ENCODE data around the gene ELP1.

ELP1 gene

DNA sequence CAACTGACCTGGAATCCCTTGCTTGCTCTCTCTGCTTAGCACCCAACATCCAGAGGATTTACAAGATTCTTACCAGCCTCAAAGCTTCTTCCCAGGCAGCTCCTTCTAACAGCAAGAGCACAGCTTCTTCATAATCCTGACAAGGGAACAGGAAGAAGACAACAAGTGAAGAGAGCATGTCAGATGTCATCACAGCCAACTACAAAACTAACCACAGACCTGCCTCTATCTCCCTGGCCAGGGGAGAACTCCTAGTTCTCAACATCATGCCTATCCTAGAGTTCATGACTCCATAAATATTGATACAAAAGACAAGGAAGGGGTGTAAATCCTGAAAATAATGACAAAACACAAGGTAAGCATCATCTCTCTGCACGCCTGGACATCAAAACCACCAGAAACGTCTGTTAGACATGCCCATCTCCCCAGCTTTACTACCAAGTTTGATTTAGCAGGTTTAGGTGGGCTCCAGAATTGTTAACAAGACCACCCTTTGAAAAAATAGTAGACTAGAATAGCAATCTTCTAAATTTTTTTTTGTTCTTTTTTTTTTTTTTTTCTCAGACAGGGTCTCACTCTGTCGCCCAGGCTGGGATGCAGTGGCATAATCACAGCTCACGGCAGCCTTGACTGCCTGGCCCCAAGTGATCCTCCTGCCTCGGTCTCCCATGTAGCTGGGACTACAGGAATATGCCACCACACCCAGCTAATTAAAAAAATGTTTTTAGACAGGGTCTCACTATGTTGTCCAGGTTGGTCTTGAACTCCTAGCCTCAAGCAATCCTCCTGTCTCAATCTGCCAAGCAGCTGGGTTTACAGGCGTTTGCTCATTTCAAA lies 51.7 kb downstream of the ELP1 start:
- no peaks in the 10 kb centered on the region for H3K27me3 Mint-ChIP-seq (ENCODE audit: low read depth)
- no peak for DNase-seq (ENCODE audit: low spot score)
- peaks cover 40% of the 10 kb centered on the region for H3K36me3 Mint-ChIP-seq (ENCODE audit: low read depth)
- peaks cover 2% of the 10 kb centered on the region for H3K4me1 Mint-ChIP-seq (ENCODE audit: low read depth)
- H3K9me3 Mint-ChIP-seq = no peaks in the 10 kb centered on the region
- no peak overlapping the region for H3K4me3 Mint-ChIP-seq
- H3K27ac Mint-ChIP-seq = no peak overlapping the region

DNA sequence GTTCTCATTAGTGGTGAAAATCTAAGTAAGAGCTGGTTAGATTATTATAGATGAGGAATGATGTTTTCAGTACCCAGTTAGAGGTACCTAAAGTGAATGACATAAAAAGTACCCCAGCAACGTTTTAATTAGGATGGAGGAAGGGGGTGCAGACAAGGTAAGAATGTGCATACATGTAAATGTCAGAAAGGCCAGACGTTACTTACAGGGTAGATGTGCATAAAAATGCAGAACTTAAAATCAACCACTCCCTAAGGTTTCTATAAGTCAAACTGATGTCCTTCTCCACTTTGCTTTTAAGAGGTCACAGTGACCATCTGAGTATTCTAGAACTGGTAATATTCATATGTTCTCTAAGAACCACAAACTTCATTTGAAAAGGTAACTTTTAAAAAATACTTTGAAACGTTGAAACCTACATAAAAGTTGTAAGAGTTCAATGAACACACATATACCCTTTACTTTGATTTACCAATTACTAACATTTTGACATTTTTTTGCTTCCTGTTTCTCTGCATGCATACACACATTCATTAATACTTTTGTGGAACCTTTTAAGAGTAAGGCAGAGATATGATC lies 53.1 kb downstream of the ELP1 start:
- Mint-ChIP-seq H3K4me3 (no peak overlapping the region), H3K27me3 (ENCODE audit: low read depth) (no peaks in the 10 kb centered on the region), H3K36me3 (ENCODE audit: low read depth) (peaks cover 40% of the 10 kb centered on the region), H3K4me1 (ENCODE audit: low read depth) (peaks cover 2% of the 10 kb centered on the region), H3K27ac (no peak overlapping the region), H3K9me3 (no peaks in the 10 kb centered on the region)
- DNase-seq (ENCODE audit: low spot score) = no peak

DNA sequence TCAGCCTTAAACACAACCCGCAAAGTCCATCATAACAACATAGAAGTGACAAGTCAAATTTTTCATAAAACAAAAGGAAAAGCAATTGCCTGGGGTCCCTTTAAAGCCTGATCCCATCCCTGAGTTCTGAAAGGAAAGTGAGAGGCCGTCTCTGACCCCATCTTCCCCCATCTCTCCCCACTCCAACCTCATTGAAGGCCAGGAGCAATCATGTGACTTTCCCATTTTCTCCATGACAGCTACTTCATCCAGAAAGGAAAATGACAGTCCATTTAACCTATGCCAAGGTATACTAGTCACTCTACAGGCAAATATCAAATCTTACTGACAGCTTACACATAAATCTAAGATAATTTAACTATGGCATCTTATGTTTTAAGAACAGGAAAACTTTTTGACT lies 56.4 kb downstream of the ELP1 start:
- DNase-seq (ENCODE audit: low spot score) = no peak
- Mint-ChIP-seq H3K27me3 (ENCODE audit: low read depth) (no peaks in the 10 kb centered on the region), H3K4me1 (ENCODE audit: low read depth) (no peaks in the 10 kb centered on the region), H3K36me3 (ENCODE audit: low read depth) (peaks cover 42% of the 10 kb centered on the region), H3K9me3 (no peaks in the 10 kb centered on the region), H3K4me3 (no peak overlapping the region), H3K27ac (no peak overlapping the region)

- H3K9me3 Mint-ChIP-seq = peaks cover 5% of the 10 kb centered on the region
- no peaks in the 10 kb centered on the region for H3K4me1 Mint-ChIP-seq (ENCODE audit: low read depth)
- H3K36me3 Mint-ChIP-seq (ENCODE audit: low read depth) = peaks cover 46% of the 10 kb centered on the region
- H3K27me3 Mint-ChIP-seq (ENCODE audit: low read depth) = no peaks in the 10 kb centered on the region
- no peak overlapping the region for H3K27ac Mint-ChIP-seq
- DNase-seq (ENCODE audit: low spot score) = no peak
- H3K4me3 Mint-ChIP-seq = no peak overlapping the region
These were observed 57.5 kb downstream of the ELP1 start for GRCh38 chr9:108876425-108876824.

DNA sequence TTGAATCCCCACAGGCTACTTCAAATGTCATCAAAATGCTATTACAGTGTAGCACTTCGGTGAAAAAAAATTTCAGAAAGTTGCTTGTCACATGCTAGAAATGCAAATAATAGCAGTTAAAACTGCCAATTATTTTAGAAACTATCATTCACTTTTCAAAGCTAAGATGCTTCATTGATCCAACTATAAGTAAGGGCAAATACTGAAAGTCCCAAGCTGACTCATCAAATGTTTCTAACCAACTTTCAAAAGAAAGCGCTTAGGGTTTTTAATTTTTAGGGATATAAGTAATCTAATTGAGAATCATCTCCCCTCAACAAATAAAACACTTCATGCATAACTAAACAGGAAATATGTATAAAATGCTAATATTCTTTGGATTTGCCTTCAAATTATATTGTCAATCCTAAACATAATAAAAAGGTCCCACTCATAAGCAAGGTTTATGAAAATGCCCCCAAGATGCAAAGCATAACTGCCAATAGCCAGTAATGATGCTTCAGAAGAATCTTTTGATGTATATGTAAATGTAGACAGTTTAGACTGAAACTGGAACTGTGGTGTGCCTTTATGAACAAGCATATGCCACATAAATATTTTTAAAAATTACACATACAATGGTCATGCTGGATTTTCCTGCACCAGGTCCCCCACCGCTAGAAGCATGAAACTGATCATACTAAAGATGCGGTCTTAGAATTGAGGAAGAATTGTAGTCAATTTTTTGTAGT lies 59.7 kb downstream of the ELP1 start:
- Mint-ChIP-seq H3K9me3 (peaks cover 5% of the 10 kb centered on the region), H3K36me3 (ENCODE audit: low read depth) (peaks cover 46% of the 10 kb centered on the region), H3K4me3 (no peak overlapping the region), H3K4me1 (ENCODE audit: low read depth) (no peaks in the 10 kb centered on the region), H3K27me3 (ENCODE audit: low read depth) (no peaks in the 10 kb centered on the region), H3K27ac (no peak overlapping the region)
- no peak for DNase-seq (ENCODE audit: low spot score)

DNA sequence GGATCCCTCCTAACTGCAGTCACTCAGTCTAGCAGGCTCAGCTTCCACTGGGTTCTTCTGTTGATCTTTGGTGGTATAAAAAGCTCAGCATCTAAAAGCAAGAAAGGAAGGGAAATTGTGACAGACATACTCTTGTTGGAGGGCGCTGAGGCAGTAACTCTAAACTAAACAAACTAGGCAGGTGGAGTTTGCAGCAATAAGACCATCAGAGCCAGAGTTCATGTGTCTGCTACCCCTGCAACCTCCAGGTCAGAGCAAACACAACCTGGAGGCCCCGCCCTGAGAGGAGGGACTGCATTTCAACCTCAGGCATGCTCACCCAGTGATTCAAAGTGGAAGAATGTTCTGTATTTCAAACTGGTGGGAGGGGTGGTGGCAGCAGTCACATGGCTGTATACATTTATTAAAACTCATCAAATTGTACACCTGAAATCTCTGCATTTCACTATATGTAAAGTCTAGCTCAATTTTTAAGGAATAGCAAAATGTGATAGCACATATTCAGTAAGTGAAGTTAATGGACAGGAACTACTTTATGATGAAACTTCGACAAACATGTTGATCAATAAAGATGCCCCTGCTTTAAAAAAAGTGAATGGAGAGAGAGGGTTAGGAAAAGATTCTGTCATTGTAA lies 64.7 kb downstream of the ELP1 start:
- Mint-ChIP-seq H3K36me3 (ENCODE audit: low read depth) (peaks cover 32% of the 10 kb centered on the region), H3K4me1 (ENCODE audit: low read depth) (no peaks in the 10 kb centered on the region)
- DNase-seq (ENCODE audit: low spot score) = no peak

DNA sequence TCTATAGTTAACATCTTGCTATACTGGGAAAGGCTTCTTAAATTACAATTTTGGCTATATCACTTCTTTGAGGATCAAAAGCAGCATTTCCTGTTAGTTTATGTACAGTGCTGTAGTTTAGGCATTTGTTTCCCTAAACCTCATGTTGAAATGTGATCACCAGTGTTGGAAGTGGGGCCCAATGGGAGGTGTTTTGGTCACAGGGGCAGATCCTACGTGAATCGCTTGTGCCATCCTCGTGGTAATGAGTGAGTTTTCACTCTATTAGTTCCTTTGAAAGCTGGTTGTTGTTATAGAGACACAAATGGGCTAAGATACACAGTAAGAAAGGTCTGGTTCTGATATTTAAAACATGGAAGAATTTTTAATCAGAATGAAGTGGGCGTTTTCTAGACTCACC lies 66.1 kb downstream of the ELP1 start:
- DNase-seq (ENCODE audit: low spot score) = no peak
- Mint-ChIP-seq H3K4me1 (ENCODE audit: low read depth) (no peaks in the 10 kb centered on the region), H3K9me3 (peaks cover 5% of the 10 kb centered on the region), H3K27me3 (ENCODE audit: low read depth) (no peaks in the 10 kb centered on the region), H3K27ac (no peak overlapping the region), H3K36me3 (ENCODE audit: low read depth) (peaks cover 24% of the 10 kb centered on the region), H3K4me3 (no peak overlapping the region)

More for the DNA sequence above, 64.7 kb downstream of the ELP1 start:
- Mint-ChIP-seq H3K27me3 (ENCODE audit: low read depth) (no peaks in the 10 kb centered on the region), H3K27ac (no peak overlapping the region), H3K9me3 (peaks cover 5% of the 10 kb centered on the region), H3K4me3 (no peak overlapping the region)

DNA sequence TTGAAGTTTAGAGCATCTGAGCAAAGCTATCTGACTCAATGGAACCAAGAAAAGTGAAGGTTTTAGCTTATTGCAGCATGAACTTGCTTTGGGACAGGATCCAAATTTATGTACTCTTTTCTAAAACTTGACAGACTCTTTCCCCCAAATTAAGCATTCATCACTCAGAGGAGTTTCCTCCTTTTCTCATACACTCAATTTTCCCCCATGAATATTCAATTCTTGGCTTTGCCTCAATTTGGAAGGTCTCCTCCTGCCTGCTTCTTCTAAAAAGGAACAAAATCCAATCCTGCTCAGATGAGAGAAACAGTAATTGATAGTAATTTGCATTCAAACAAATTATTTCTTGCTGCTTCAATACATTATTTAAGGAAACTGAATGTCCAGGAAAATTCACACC lies 66.8 kb downstream of the ELP1 start:
- H3K9me3 Mint-ChIP-seq = peaks cover 5% of the 10 kb centered on the region
- H3K27me3 Mint-ChIP-seq (ENCODE audit: low read depth) = no peaks in the 10 kb centered on the region
- H3K27ac Mint-ChIP-seq = no peak overlapping the region
- H3K4me3 Mint-ChIP-seq = no peak overlapping the region
- no peaks in the 10 kb centered on the region for H3K4me1 Mint-ChIP-seq (ENCODE audit: low read depth)
- no peak for DNase-seq (ENCODE audit: low spot score)
- peaks cover 22% of the 10 kb centered on the region for H3K36me3 Mint-ChIP-seq (ENCODE audit: low read depth)

DNA sequence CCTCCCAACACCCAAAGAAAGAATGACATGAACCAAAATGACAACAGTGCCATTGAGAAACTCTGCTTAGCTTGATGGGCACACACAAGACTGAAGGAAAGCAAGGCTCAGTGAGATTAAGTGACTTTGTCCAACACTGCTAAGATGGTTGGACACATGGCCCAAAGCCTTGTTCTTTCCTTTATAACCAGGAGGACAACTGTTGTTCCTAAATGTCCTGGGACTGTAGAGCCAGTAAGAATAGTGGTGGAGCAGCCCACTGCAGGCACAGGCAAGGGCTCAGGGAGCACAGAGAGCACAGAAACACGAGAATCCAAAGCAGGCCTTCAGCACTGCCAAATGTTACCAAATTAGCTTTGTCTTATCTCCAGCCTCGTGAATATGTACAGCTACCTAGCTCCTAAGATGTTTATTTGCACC lies 67.9 kb downstream of the ELP1 start:
- Mint-ChIP-seq H3K27ac (no peak overlapping the region), H3K4me1 (ENCODE audit: low read depth) (no peaks in the 10 kb centered on the region), H3K4me3 (no peak overlapping the region), H3K27me3 (ENCODE audit: low read depth) (no peaks in the 10 kb centered on the region), H3K9me3 (no peaks in the 10 kb centered on the region), H3K36me3 (ENCODE audit: low read depth) (peaks cover 13% of the 10 kb centered on the region)
- DNase-seq (ENCODE audit: low spot score) = no peak

DNA sequence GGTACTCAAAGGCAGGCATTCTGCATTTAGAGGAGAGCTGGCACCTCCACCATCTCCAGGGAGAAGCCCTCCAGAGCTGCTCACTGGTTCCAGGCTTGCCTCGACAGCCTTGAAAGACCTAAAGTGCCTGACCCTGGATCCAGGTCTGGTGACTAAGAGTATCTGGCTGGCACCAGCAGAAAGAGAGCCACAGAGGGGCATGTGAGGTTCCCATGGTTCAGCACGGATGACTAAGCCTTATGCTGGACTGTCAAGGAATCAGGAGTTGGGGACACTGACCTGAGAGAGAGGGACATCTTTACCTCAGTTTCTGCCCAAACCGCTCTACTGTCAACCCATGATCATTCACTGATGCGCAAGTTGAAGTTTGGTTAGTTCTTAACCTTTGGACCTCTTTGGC lies 68.9 kb downstream of the ELP1 start:
- no peaks in the 10 kb centered on the region for H3K9me3 Mint-ChIP-seq
- H3K4me3 Mint-ChIP-seq = no peak overlapping the region
- no peak for DNase-seq (ENCODE audit: low spot score)
- no peak overlapping the region for H3K27ac Mint-ChIP-seq
- no peaks in the 10 kb centered on the region for H3K4me1 Mint-ChIP-seq (ENCODE audit: low read depth)
- H3K36me3 Mint-ChIP-seq (ENCODE audit: low read depth) = peaks cover 8% of the 10 kb centered on the region
- no peaks in the 10 kb centered on the region for H3K27me3 Mint-ChIP-seq (ENCODE audit: low read depth)

- Mint-ChIP-seq H3K27ac (no peak overlapping the region), H3K4me1 (ENCODE audit: low read depth) (no peaks in the 10 kb centered on the region), H3K27me3 (ENCODE audit: low read depth) (no peaks in the 10 kb centered on the region), H3K4me3 (no peak overlapping the region), H3K9me3 (no peaks in the 10 kb centered on the region), H3K36me3 (ENCODE audit: low read depth) (peaks cover 7% of the 10 kb centered on the region)
- no peak for DNase-seq (ENCODE audit: low spot score)
These were observed 69.5 kb downstream of the ELP1 start for GRCh38 chr9:108864446-108864845.

GRCh38 chr9:108863891-108864290 lies 70.0 kb downstream of the ELP1 start:
- Mint-ChIP-seq H3K27ac (no peak overlapping the region), H3K27me3 (ENCODE audit: low read depth) (no peaks in the 10 kb centered on the region), H3K4me1 (ENCODE audit: low read depth) (no peaks in the 10 kb centered on the region), H3K36me3 (ENCODE audit: low read depth) (peaks cover 4% of the 10 kb centered on the region), H3K4me3 (no peak overlapping the region), H3K9me3 (no peaks in the 10 kb centered on the region)
- DNase-seq (ENCODE audit: low spot score) = no peak

- Mint-ChIP-seq H3K4me1 (ENCODE audit: low read depth) (no peaks in the 10 kb centered on the region), H3K27ac (no peak within 1 kb of the TSS), H3K4me3 (no peak within 1 kb of the TSS), H3K9me3 (no peaks in the 10 kb centered on the region), H3K27me3 (ENCODE audit: low read depth) (no peaks in the 10 kb centered on the region), H3K36me3 (ENCODE audit: low read depth) (no peaks in the 10 kb centered on the region)
- no peak for DNase-seq (ENCODE audit: low spot score)
These were observed 71.9 kb downstream of the ELP1 start, which contains the start of gene ACTL7A for GRCh38 chr9:108861997-108862396. TSS of gene ACTL7A (plus strand) at chr9:108862266. CDS start at chr9:108862323, 57 bp downstream.

DNA sequence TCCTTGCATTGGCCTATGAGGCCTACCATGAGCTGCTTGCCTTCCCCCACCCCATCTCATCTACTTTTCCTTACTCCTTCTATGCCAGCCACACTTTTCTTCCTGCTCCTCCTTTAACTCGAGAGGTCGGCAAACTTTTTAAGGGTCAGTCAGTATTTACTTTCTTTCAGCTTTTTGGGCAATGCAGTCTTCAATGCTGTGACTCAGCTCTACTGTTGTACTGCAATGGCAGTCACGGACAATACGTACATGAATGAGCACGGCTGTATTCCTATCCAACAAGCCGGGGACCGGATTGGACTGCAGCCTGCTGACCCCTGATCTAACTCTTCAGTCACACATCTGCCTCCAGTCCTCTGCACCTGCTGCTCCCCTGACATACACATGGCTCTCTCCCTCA lies 72.5 kb downstream of the ELP1 start:
- Mint-ChIP-seq H3K27ac (no peak overlapping the region), H3K36me3 (ENCODE audit: low read depth) (no peaks in the 10 kb centered on the region), H3K4me1 (ENCODE audit: low read depth) (no peaks in the 10 kb centered on the region), H3K27me3 (ENCODE audit: low read depth) (no peaks in the 10 kb centered on the region), H3K9me3 (no peaks in the 10 kb centered on the region), H3K4me3 (no peak overlapping the region)
- DNase-seq (ENCODE audit: low spot score) = no peak
